NK-92 (cell line): ENCODE data around the gene RGMA.
"Not testable (repeated sequence)": the region's sequence is repeated elsewhere in the genome, so short reads cannot be mapped to it uniquely, and the experiment has no call there.

Experiments used
- DNase-seq: peaks from one replicate; lab custom pipeline; 2025; ENCODE audit not compliant: unreplicated experiment; lab: John Stamatoyannopoulos, UW

RGMA gene

GRCh38 chr15:93035953-93036810 is 52.8 kb downstream of the RGMA start:
- no peak for DNase-seq

- no peak for DNase-seq
Measured at GRCh38 chr15:93035092-93035915, 53.7 kb downstream of the RGMA start.

GRCh38 chr15:93034512-93034911 is 54.5 kb downstream of the RGMA start:
- DNase-seq = no peak

- no peak for DNase-seq
Measured at GRCh38 chr15:93033434-93034045, 55.5 kb downstream of the RGMA start.

GRCh38 chr15:93032515-93033206 is 56.4 kb downstream of the RGMA start:
- not testable (repeated sequence) for DNase-seq

- DNase-seq = not testable (repeated sequence)
Measured at GRCh38 chr15:93031557-93032384, 57.2 kb downstream of the RGMA start.

- DNase-seq = no peak
Measured at GRCh38 chr15:93031103-93031464, 57.9 kb downstream of the RGMA start.

- DNase-seq = no peak
Measured at GRCh38 chr15:93030430-93031102, 58.4 kb downstream of the RGMA start.

GRCh38 chr15:93029836-93030429 is 59.1 kb downstream of the RGMA start:
- no peak for DNase-seq

GRCh38 chr15:93029214-93029835 is 59.7 kb downstream of the RGMA start:
- no peak for DNase-seq

- DNase-seq = no peak
Measured at GRCh38 chr15:93028632-93029213, 60.3 kb downstream of the RGMA start.

GRCh38 chr15:93028111-93028631 is 60.8 kb downstream of the RGMA start:
- no peak for DNase-seq

GRCh38 chr15:93027413-93027812 is 61.6 kb downstream of the RGMA start:
- no peak for DNase-seq

- no peak for DNase-seq
Measured at GRCh38 chr15:93026380-93026817, 62.6 kb downstream of the RGMA start.

GRCh38 chr15:93025625-93025982 is 63.4 kb downstream of the RGMA start:
- no peak for DNase-seq

- no peak for DNase-seq
Measured at GRCh38 chr15:93024716-93025624, 64.0 kb downstream of the RGMA start.

- DNase-seq = no peak
Measured at GRCh38 chr15:93024293-93024692, 64.7 kb downstream of the RGMA start.
